HEK293T (cell line): ENCODE data around the gene ZDHHC14.

ENCODE experiments used
- CTCF ChIA-PET: fragments of 350-600 bp; formaldehyde crosslinking; extraction: SDS; loops from one replicate; lab custom pipeline; 2021; ENCODE audit warnings: antibody characterized with exemption, inconsistent platforms; lab: Yijun Ruan, JAX
- POLR2A ChIA-PET: fragments of 350-600 bp; formaldehyde crosslinking; extraction: SDS; loops from one replicate; lab custom pipeline; 2020; ENCODE audit warnings: antibody characterized with exemption, inconsistent platforms; lab: Yijun Ruan, JAX
- DNase-seq: peaks from one replicate; pipeline ENCODE4 v3.0.0; 2012; ENCODE audit warnings: mixed read lengths; ENCODE audit errors: extremely low spot score
- ARNT ChIP-seq: fragments of 450-650 bp; IDR thresholded peaks from 2 replicates; pipeline ENCODE4 v1.6.1; 2017; ENCODE audit warnings: mild to moderate bottlenecking
- BHLHE40 ChIP-seq: fragments of 450-650 bp; IDR thresholded peaks from 2 replicates; pipeline ENCODE4 v1.6.1; 2016; ENCODE audit warnings: mild to moderate bottlenecking, moderate library complexity, borderline replicate concordance
- CTBP1 ChIP-seq: fragments of 450-650 bp; IDR thresholded peaks from 2 replicates; pipeline ENCODE4 v1.6.1; 2016; ENCODE audit warnings: borderline replicate concordance
- ELF4 ChIP-seq: fragments of 450-650 bp; IDR thresholded peaks from 2 replicates; pipeline ENCODE4 v1.6.1; 2017; ENCODE audit warnings: antibody characterized with exemption
- FOXA1 ChIP-seq: fragments of 450-650 bp; IDR thresholded peaks from 2 replicates; pipeline ENCODE4 v1.6.1; 2016; ENCODE audit warnings: mild to moderate bottlenecking
- FOXK2 ChIP-seq: fragments of 450-650 bp; IDR thresholded peaks from 2 replicates; pipeline ENCODE4 v1.6.1; 2016; ENCODE audit warnings: mild to moderate bottlenecking
- FOXM1 ChIP-seq: fragments of 450-650 bp; IDR thresholded peaks from 2 replicates; pipeline ENCODE4 v1.6.1; 2017; ENCODE audit warnings: mild to moderate bottlenecking, borderline replicate concordance
- HDGF ChIP-seq: fragments of 450-650 bp; IDR thresholded peaks from 2 replicates; pipeline ENCODE4 v1.6.1; 2017; ENCODE audit warnings: antibody characterized with exemption, borderline replicate concordance
- L3MBTL2 ChIP-seq: fragments of 450-650 bp; conservative IDR thresholded peaks from 2 replicates; pipeline ENCODE4 v1.6.1; 2016; ENCODE audit warnings: mild to moderate bottlenecking
- LEF1 ChIP-seq: fragments of 450-650 bp; IDR thresholded peaks from 2 replicates; pipeline ENCODE4 v1.6.1; 2017; ENCODE audit warnings: mild to moderate bottlenecking, borderline replicate concordance
- NFRKB ChIP-seq: fragments of 450-650 bp; IDR thresholded peaks from 2 replicates; pipeline ENCODE4 v1.6.1; 2016; ENCODE audit warnings: mild to moderate bottlenecking, moderate library complexity
- PKNOX1 ChIP-seq: fragments of 450-650 bp; IDR thresholded peaks from 2 replicates; pipeline ENCODE4 v1.6.1; 2016
- SUZ12 ChIP-seq: fragments of 450-650 bp; IDR thresholded peaks from 2 replicates; pipeline ENCODE4 v1.6.1; 2016; ENCODE audit warnings: mild to moderate bottlenecking
- TARDBP ChIP-seq: fragments of 450-650 bp; IDR thresholded peaks from 2 replicates; pipeline ENCODE4 v1.6.1; 2016
- ZNF384 ChIP-seq: fragments of 450-650 bp; IDR thresholded peaks from 2 replicates; pipeline ENCODE4 v1.6.1; 2016

ZDHHC14 gene

GRCh38 chr6:157471077-157471686 lies 90.2 kb downstream of the ZDHHC14 start:
- CTCF ChIA-PET: interaction anchor here (0.6 to 1.1 kb wide), 2 partner anchors 10 to 22 kb away, joined by 3 read pairs; no protein-coding TSS in a partner anchor
- TF ChIP-seq FOXM1 (no peak), ELF4 (no peak), BHLHE40 (no peak), PKNOX1 (no peak), HDGF (no peak), L3MBTL2 (no peak), NFRKB (no peak), ARNT (no peak), LEF1 (no peak)
- DNase-seq: no peak
- POLR2A ChIA-PET: no interaction called here

GRCh38 chr6:157471895-157472686 lies 91.1 kb downstream of the ZDHHC14 start:
- TF ChIP-seq LEF1 (no peak), ELF4 (no peak), FOXM1 (no peak), BHLHE40 (no peak), L3MBTL2 (no peak), HDGF (no peak), ZNF384 (no peak)
- no peak for DNase-seq
- ChIA-PET CTCF (interaction anchor here (1.1 kb wide), 1 partner anchor 11 kb away, joined by 3 read pairs; no protein-coding TSS in a partner anchor), POLR2A (no interaction called here)

- TF ChIP-seq FOXA1: no peak
- no peak for DNase-seq
- POLR2A ChIA-PET: no interaction called here
- CTCF ChIA-PET: no interaction called here
Measured at GRCh38 chr6:157476797-157477196, 95.8 kb downstream of the ZDHHC14 start.

- POLR2A ChIA-PET: no interaction called here
- CTCF ChIA-PET: no interaction called here
- DNase-seq: no peak
- TF ChIP-seq FOXK2: no peak
- no peak for TF ChIP-seq ZNF384
- TF ChIP-seq PKNOX1: no peak
- no peak for TF ChIP-seq FOXA1
- TF ChIP-seq ELF4: no peak
- TF ChIP-seq LEF1: no peak
- no peak for TF ChIP-seq L3MBTL2
- no peak for TF ChIP-seq TARDBP
- no peak for TF ChIP-seq FOXM1
- no peak for TF ChIP-seq CTBP1
- TF ChIP-seq NFRKB: no peak
- TF ChIP-seq BHLHE40: no peak
- no peak for TF ChIP-seq ARNT
- TF ChIP-seq HDGF: no peak
Measured at GRCh38 chr6:157478926-157479325, 97.9 kb downstream of the ZDHHC14 start.

- TF ChIP-seq ARNT (no peak), LEF1 (no peak), TARDBP (no peak), PKNOX1 (no peak), L3MBTL2 (no peak), FOXK2 (no peak), SUZ12 (no peak), HDGF (no peak), FOXM1 (no peak), ELF4 (no peak)
- POLR2A ChIA-PET: no interaction called here
- CTCF ChIA-PET: no interaction called here
- no peak for DNase-seq
Measured at GRCh38 chr6:157479464-157480303, 98.7 kb downstream of the ZDHHC14 start.

- ChIA-PET CTCF (interaction anchor here (0.6 kb wide), 1 partner anchor 1249 kb away, joined by 3 read pairs; no protein-coding TSS in a partner anchor), POLR2A (no interaction called here)
- DNase-seq: no peak
- TF ChIP-seq ARNT: no peak
- no peak for TF ChIP-seq FOXK2
- no peak for TF ChIP-seq TARDBP
Measured at GRCh38 chr6:157481189-157481864, 100.3 kb downstream of the ZDHHC14 start.
